ENCODE results near the gene KDM8.

DNA sequence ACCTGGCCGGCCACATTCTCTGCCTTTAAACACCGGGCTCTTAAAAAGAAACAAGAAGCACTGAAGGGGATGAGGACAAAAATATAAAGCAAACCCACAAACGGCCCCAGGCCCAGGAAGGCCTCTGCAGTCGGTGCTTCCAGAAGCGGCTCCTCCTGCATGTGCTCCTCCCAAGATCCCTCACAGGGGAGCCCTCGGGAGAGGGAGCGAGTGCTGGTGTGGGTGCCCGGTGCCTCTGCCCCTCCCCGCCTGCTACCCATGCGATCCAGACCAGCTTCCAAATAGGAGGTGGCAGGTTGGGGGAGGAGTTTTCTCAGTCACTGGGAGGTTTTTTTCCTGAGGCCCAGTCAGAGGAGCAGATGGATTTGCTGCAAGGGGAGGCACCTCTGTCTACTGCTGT, 15.8 kb downstream of the KDM8 start:
- TF ChIP-seq, protein P1, sequence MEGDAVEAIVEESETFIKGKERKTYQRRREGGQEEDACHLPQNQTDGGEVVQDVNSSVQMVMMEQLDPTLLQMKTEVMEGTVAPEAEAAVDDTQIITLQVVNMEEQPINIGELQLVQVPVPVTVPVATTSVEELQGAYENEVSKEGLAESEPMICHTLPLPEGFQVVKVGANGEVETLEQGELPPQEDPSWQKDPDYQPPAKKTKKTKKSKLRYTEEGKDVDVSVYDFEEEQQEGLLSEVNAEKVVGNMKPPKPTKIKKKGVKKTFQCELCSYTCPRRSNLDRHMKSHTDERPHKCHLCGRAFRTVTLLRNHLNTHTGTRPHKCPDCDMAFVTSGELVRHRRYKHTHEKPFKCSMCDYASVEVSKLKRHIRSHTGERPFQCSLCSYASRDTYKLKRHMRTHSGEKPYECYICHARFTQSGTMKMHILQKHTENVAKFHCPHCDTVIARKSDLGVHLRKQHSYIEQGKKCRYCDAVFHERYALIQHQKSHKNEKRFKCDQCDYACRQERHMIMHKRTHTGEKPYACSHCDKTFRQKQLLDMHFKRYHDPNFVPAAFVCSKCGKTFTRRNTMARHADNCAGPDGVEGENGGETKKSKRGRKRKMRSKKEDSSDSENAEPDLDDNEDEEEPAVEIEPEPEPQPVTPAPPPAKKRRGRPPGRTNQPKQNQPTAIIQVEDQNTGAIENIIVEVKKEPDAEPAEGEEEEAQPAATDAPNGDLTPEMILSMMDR (IDR thresholded peaks at IDR 0.05): no peak
- no peak for TF ChIP-seq POLR2A (IDR thresholded peaks at IDR 0.05)

All from adrenal gland (tissue), 5 donors.